ENCODE data around the gene ITPKA. TPM values are rescaled to one million over a fixed set of nuclear protein-coding genes. Genes with fewer than 3 reads are reported as not detected.

Gene ITPKA
- total and polyA plus RNA-seq, 2 of the 13 experiments (the other 11 are each of a cell fraction or from before 2014, with no cell fraction given) = 13.2 to 41.3 TPM

DNA sequence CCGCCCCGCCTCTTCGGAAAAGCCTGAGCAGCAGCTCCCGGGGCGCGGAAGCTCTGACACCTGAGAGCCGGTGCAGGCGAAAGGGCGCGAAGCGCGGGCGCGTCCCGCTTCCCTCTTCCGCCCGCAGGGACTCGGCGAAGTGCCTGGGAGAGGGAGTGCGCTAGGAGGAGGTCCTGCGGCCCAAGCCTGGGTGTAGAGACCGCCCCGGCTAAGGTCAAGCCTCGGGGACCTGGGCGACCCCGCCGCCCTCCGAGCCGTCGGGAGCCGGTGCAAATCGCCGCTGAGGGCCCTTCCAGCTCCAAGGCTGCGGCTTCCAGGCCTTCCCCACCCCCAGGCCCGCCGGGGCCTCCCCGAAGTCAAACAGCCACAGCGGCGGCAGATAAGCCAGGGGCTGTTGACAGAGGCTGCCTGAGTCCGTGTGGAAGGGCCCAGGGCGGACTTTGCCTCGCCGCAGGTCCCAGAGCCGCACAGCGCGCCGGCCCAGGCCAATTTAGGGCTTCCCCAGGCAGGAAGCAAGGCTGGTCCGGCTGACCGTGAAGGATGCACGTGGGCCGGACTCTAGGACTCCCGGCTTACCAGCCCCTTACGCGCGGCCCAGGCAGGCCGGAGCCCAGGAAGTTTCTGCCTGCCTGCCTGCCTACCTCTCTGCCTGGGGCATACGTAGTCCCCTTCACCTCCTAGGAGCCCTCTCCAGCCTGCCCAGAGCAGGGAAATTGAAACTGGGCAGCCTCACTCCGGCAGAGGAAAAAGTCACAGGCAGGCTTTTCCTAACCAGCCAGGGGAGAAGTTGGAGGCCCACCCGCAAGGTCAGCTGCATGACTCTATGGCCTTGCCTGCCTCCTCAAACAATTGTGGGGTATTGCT is 2.3 kb downstream of the ITPKA start (continued):
- TF ChIP-seq, protein P1, sequence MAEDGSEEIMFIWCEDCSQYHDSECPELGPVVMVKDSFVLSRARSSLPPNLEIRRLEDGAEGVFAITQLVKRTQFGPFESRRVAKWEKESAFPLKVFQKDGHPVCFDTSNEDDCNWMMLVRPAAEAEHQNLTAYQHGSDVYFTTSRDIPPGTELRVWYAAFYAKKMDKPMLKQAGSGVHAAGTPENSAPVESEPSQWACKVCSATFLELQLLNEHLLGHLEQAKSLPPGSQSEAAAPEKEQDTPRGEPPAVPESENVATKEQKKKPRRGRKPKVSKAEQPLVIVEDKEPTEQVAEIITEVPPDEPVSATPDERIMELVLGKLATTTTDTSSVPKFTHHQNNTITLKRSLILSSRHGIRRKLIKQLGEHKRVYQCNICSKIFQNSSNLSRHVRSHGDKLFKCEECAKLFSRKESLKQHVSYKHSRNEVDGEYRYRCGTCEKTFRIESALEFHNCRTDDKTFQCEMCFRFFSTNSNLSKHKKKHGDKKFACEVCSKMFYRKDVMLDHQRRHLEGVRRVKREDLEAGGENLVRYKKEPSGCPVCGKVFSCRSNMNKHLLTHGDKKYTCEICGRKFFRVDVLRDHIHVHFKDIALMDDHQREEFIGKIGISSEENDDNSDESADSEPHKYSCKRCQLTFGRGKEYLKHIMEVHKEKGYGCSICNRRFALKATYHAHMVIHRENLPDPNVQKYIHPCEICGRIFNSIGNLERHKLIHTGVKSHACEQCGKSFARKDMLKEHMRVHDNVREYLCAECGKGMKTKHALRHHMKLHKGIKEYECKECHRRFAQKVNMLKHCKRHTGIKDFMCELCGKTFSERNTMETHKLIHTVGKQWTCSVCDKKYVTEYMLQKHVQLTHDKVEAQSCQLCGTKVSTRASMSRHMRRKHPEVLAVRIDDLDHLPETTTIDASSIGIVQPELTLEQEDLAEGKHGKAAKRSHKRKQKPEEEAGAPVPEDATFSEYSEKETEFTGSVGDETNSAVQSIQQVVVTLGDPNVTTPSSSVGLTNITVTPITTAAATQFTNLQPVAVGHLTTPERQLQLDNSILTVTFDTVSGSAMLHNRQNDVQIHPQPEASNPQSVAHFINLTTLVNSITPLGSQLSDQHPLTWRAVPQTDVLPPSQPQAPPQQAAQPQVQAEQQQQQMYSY (CRISPR knock-in tag; IDR thresholded peaks at IDR 0.05) = peak; percentile 78
- no peak for TF ChIP-seq TCF7 (IDR thresholded peaks at IDR 0.05; ENCODE audit: low read depth)
- TF ChIP-seq ZNF883 (CRISPR knock-in tag; IDR thresholded peaks at IDR 0.05; ENCODE audit: not compliant biosample characterization) = peak; percentile 47
- TF ChIP-seq, protein P2, sequence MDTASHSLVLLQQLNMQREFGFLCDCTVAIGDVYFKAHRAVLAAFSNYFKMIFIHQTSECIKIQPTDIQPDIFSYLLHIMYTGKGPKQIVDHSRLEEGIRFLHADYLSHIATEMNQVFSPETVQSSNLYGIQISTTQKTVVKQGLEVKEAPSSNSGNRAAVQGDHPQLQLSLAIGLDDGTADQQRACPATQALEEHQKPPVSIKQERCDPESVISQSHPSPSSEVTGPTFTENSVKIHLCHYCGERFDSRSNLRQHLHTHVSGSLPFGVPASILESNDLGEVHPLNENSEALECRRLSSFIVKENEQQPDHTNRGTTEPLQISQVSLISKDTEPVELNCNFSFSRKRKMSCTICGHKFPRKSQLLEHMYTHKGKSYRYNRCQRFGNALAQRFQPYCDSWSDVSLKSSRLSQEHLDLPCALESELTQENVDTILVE (CRISPR knock-in tag; IDR thresholded peaks at IDR 0.05) = peak; percentile 74; the same call in 1 of the 2 replicates
- no peak for TF ChIP-seq WIZ (CRISPR knock-in tag; IDR thresholded peaks at IDR 0.05)
- TF ChIP-seq, protein P3, sequence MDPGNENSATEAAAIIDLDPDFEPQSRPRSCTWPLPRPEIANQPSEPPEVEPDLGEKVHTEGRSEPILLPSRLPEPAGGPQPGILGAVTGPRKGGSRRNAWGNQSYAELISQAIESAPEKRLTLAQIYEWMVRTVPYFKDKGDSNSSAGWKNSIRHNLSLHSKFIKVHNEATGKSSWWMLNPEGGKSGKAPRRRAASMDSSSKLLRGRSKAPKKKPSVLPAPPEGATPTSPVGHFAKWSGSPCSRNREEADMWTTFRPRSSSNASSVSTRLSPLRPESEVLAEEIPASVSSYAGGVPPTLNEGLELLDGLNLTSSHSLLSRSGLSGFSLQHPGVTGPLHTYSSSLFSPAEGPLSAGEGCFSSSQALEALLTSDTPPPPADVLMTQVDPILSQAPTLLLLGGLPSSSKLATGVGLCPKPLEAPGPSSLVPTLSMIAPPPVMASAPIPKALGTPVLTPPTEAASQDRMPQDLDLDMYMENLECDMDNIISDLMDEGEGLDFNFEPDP (CRISPR knock-in tag; conservative IDR thresholded peaks at IDR 0.05) = no peak
- TF ChIP-seq, protein P4, sequence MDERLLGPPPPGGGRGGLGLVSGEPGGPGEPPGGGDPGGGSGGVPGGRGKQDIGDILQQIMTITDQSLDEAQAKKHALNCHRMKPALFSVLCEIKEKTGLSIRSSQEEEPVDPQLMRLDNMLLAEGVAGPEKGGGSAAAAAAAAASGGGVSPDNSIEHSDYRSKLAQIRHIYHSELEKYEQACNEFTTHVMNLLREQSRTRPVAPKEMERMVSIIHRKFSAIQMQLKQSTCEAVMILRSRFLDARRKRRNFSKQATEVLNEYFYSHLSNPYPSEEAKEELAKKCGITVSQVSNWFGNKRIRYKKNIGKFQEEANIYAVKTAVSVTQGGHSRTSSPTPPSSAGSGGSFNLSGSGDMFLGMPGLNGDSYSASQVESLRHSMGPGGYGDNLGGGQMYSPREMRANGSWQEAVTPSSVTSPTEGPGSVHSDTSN (CRISPR knock-in tag; IDR thresholded peaks at IDR 0.05) = no peak
- 0 out of 2 replicates have a peak, but pooled peaks have one; percentile 35 for TF ChIP-seq NPAS2 (CRISPR knock-in tag; IDR thresholded peaks at IDR 0.05; ENCODE audit: borderline replicate concordance)
- TF ChIP-seq, protein P5, sequence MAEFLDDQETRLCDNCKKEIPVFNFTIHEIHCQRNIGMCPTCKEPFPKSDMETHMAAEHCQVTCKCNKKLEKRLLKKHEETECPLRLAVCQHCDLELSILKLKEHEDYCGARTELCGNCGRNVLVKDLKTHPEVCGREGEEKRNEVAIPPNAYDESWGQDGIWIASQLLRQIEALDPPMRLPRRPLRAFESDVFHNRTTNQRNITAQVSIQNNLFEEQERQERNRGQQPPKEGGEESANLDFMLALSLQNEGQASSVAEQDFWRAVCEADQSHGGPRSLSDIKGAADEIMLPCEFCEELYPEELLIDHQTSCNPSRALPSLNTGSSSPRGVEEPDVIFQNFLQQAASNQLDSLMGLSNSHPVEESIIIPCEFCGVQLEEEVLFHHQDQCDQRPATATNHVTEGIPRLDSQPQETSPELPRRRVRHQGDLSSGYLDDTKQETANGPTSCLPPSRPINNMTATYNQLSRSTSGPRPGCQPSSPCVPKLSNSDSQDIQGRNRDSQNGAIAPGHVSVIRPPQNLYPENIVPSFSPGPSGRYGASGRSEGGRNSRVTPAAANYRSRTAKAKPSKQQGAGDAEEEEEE (CRISPR knock-in tag; IDR thresholded peaks at IDR 0.05; ENCODE audit: borderline replicate concordance) = no peak
- TF ChIP-seq ZNF550 (CRISPR knock-in tag; IDR thresholded peaks at IDR 0.05; ENCODE audit: borderline replicate concordance) = no peak
- TF ChIP-seq, protein P6, sequence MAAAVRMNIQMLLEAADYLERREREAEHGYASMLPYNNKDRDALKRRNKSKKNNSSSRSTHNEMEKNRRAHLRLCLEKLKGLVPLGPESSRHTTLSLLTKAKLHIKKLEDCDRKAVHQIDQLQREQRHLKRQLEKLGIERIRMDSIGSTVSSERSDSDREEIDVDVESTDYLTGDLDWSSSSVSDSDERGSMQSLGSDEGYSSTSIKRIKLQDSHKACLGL (CRISPR knock-in tag; IDR thresholded peaks at IDR 0.05) = peak; percentile 94; the same call in 1 of the 2 replicates
